Neural progenitor cell (in vitro differentiated cells): Measurements from ENCODE around the gene EEF2K. TPM values are rescaled to one million over a fixed set of nuclear protein-coding genes. Genes with fewer than 3 reads are reported as not detected.

ENCODE experiments used
- DNase-seq: peaks from one replicate; pipeline ENCODE4 v3.0.0-alpha.2; 2016; ENCODE audit warnings: low spot score
- H2AFZ ChIP-seq: fragments of 200-600 bp; sonication (generic); replicated peaks from 2 replicates; pipeline ENCODE4 v1.6.1; 2016; ENCODE audit warnings: antibody characterized with exemption
- H3F3A ChIP-seq: fragments of 200-600 bp; sonication (generic); 2 replicates; pipeline ENCODE4 v1.6.1; 2016; ENCODE audit warnings: antibody characterized with exemption, low read depth
- H3K27ac ChIP-seq: fragments of 200-600 bp; sonication (generic); 2 replicates; pipeline ENCODE4 v1.5.1; 2016; ENCODE audit warnings: mild to moderate bottlenecking
- H3K27me3 ChIP-seq: fragments of 200-600 bp; sonication (generic); 2 replicates; pipeline ENCODE4 v1.6.1; 2016; ENCODE audit warnings: mild to moderate bottlenecking, moderate library complexity
- H3K36me3 ChIP-seq: fragments of 200-600 bp; sonication (generic); 2 replicates; pipeline ENCODE4 v1.5.1; 2016
- H3K4me1 ChIP-seq: fragments of 200-600 bp; sonication (generic); 2 replicates; pipeline ENCODE4 v1.6.1; 2016; ENCODE audit warnings: mixed run types
- H3K4me2 ChIP-seq: fragments of 200-600 bp; sonication (generic); 2 replicates; pipeline ENCODE4 v1.6.1; 2016
- H3K4me3 ChIP-seq: fragments of 200-600 bp; sonication (generic); 2 replicates; pipeline ENCODE4 v1.5.1; 2016
- H3K79me2 ChIP-seq: fragments of 200-600 bp; sonication (generic); 2 replicates; pipeline ENCODE4 v1.6.1; 2016; ENCODE audit warnings: low read depth
- H3K9ac ChIP-seq: fragments of 200-600 bp; sonication (generic); 2 replicates; pipeline ENCODE4 v1.6.1; 2016
- H3K9me3 ChIP-seq: fragments of 200-600 bp; sonication (generic); 2 replicates; pipeline ENCODE4 v1.5.1; 2016; ENCODE audit warnings: low read depth
- H4K20me1 ChIP-seq: fragments of 200-600 bp; sonication (generic); 2 replicates; pipeline ENCODE4 v1.6.1; 2016; ENCODE audit warnings: low read depth
- H3K27ac Mint-ChIP-seq: 3 replicates; pipeline ENCODE4 v1.8.0; 2021; ENCODE audit warnings: mixed read lengths
- H3K27me3 Mint-ChIP-seq: 2 replicates; pipeline ENCODE4 v1.8.0; 2022; ENCODE audit warnings: low read depth, mild to moderate bottlenecking, inconsistent platforms, moderate library complexity, mixed read lengths; ENCODE audit not compliant: insufficient read depth
- H3K36me3 Mint-ChIP-seq: 3 replicates; pipeline ENCODE4 v1.8.0; 2021; ENCODE audit warnings: mixed read lengths
- H3K4me1 Mint-ChIP-seq: 3 replicates; pipeline ENCODE4 v1.8.0; 2021; ENCODE audit warnings: mixed read lengths
- H3K4me3 Mint-ChIP-seq: 3 replicates; pipeline ENCODE4 v1.8.0; 2021; ENCODE audit warnings: mild to moderate bottlenecking, moderate library complexity, mixed read lengths
- H3K9me3 Mint-ChIP-seq: 3 replicates; pipeline ENCODE4 v1.8.0; 2020; ENCODE audit warnings: mixed read lengths
- CTCF ChIP-seq: fragments of 200-600 bp; sonication (generic); IDR thresholded peaks from 2 replicates; pipeline ENCODE4 v1.5.1; 2017; ENCODE audit warnings: antibody characterized with exemption, mild to moderate bottlenecking
- EZH2 ChIP-seq: fragments of 200-600 bp; sonication (generic); IDR thresholded peaks from 2 replicates; pipeline ENCODE4 v1.6.1; 2017; ENCODE audit warnings: antibody characterized with exemption, mild to moderate bottlenecking, moderate library complexity
- EZH2phosphoT487 ChIP-seq: fragments of 200-600 bp; sonication (generic); IDR thresholded peaks from 2 replicates; pipeline ENCODE4 v1.6.1; 2017; ENCODE audit warnings: antibody characterized with exemption
- total RNA-seq: library from RNA; depleted of rRNA; stranded (reverse); fragments of >200 nt; gene quantifications from 2 replicates; pipeline ENCODE4 v1.2.3, GENCODE V29; 2015; ENCODE audit warnings: low replicate concordance

The EEF2K gene
- total RNA-seq, 1 donor from 2014 or later: 9.0 TPM

- Histone ChIP-seq H3K27me3 (no peaks in the 10 kb centered on the region), H3K9ac (no peak overlapping the region), H4K20me1 (peaks cover under 1% of the 10 kb centered on the region), H3K4me3 (no peak overlapping the region), H2AFZ (no peak overlapping the region), H3K9me3 (no peaks in the 10 kb centered on the region), H3K36me3 (no peaks in the 10 kb centered on the region), H3F3A (no peaks in the 10 kb centered on the region), H3K4me2 (no peak overlapping the region), H3K4me1 (no peaks in the 10 kb centered on the region), H3K27ac (no peak overlapping the region), H3K79me2 (peaks cover 2% of the 10 kb centered on the region)
- H3K9me3 Mint-ChIP-seq: no peaks in the 10 kb centered on the region
- DNase-seq: no peak
- TF ChIP-seq EZH2phosphoT487 (no peak), CTCF (no peak)
- peaks cover 3% of the 10 kb centered on the region for H3K4me1 Mint-ChIP-seq
- no peak overlapping the region for H3K4me3 Mint-ChIP-seq
- peaks cover 4% of the 10 kb centered on the region for H3K27me3 Mint-ChIP-seq
- H3K27ac Mint-ChIP-seq: no peak overlapping the region
- peaks cover 3% of the 10 kb centered on the region for H3K36me3 Mint-ChIP-seq
Measured at GRCh38 chr16:22213236-22213635, 7.2 kb downstream of the EEF2K start.

GRCh38 chr16:22213801-22214200, 7.7 kb downstream of the EEF2K start:
- H3K27me3 Mint-ChIP-seq: peaks cover 4% of the 10 kb centered on the region
- Histone ChIP-seq H2AFZ (no peak overlapping the region), H3K4me2 (no peak overlapping the region), H4K20me1 (no peaks in the 10 kb centered on the region), H3K27me3 (no peaks in the 10 kb centered on the region), H3K36me3 (no peaks in the 10 kb centered on the region), H3K4me1 (no peaks in the 10 kb centered on the region), H3K79me2 (no peaks in the 10 kb centered on the region), H3F3A (no peaks in the 10 kb centered on the region), H3K9me3 (no peaks in the 10 kb centered on the region), H3K9ac (no peak overlapping the region), H3K4me3 (no peak overlapping the region), H3K27ac (no peak overlapping the region)
- no peak overlapping the region for H3K27ac Mint-ChIP-seq
- TF ChIP-seq CTCF: no peak
- TF ChIP-seq EZH2: no peak
- no peak overlapping the region for H3K4me3 Mint-ChIP-seq
- no peak for DNase-seq
- H3K4me1 Mint-ChIP-seq: peaks cover 3% of the 10 kb centered on the region
- peaks cover 3% of the 10 kb centered on the region for H3K36me3 Mint-ChIP-seq
- H3K9me3 Mint-ChIP-seq: no peaks in the 10 kb centered on the region

- DNase-seq: no peak
- Mint-ChIP-seq H3K27me3 (peaks cover 4% of the 10 kb centered on the region), H3K27ac (no peak overlapping the region), H3K4me1 (peaks cover 3% of the 10 kb centered on the region), H3K36me3 (peaks cover 3% of the 10 kb centered on the region), H3K4me3 (no peak overlapping the region), H3K9me3 (no peaks in the 10 kb centered on the region)
- Histone ChIP-seq H3K9ac (no peak overlapping the region), H3K27ac (no peak overlapping the region), H3K4me2 (no peak overlapping the region), H3K9me3 (no peaks in the 10 kb centered on the region), H3F3A (no peaks in the 10 kb centered on the region), H3K79me2 (no peaks in the 10 kb centered on the region), H3K4me1 (no peaks in the 10 kb centered on the region), H2AFZ (no peak overlapping the region), H3K36me3 (no peaks in the 10 kb centered on the region), H3K27me3 (no peaks in the 10 kb centered on the region), H3K4me3 (no peak overlapping the region), H4K20me1 (no peaks in the 10 kb centered on the region)
- TF ChIP-seq CTCF: no peak
- TF ChIP-seq EZH2phosphoT487: no peak
- no peak for TF ChIP-seq EZH2
Measured at GRCh38 chr16:22214402-22214801, 8.3 kb downstream of the EEF2K start.

GRCh38 chr16:22214889-22215288, 8.8 kb downstream of the EEF2K start:
- no peaks in the 10 kb centered on the region for H3F3A ChIP-seq
- Mint-ChIP-seq H3K27ac (no peak overlapping the region), H3K27me3 (peaks cover 4% of the 10 kb centered on the region), H3K4me3 (no peak overlapping the region), H3K9me3 (no peaks in the 10 kb centered on the region), H3K4me1 (peaks cover 3% of the 10 kb centered on the region), H3K36me3 (peaks cover 3% of the 10 kb centered on the region)
- H4K20me1 ChIP-seq: no peaks in the 10 kb centered on the region
- H3K9me3 ChIP-seq: no peaks in the 10 kb centered on the region
- no peaks in the 10 kb centered on the region for H3K79me2 ChIP-seq
- DNase-seq: no peak
- H3K27me3 ChIP-seq: no peaks in the 10 kb centered on the region
- no peaks in the 10 kb centered on the region for H3K4me1 ChIP-seq
- H2AFZ ChIP-seq: no peak overlapping the region
- H3K4me3 ChIP-seq: no peak overlapping the region
- no peak overlapping the region for H3K27ac ChIP-seq
- TF ChIP-seq EZH2phosphoT487 (no peak), EZH2 (no peak), CTCF (no peak)
- no peaks in the 10 kb centered on the region for H3K36me3 ChIP-seq
- no peak overlapping the region for H3K4me2 ChIP-seq
- no peak overlapping the region for H3K9ac ChIP-seq
